ENCODE results near the gene DIS3L2. TPM values are rescaled to one million over a fixed set of nuclear protein-coding genes. Genes with fewer than 3 reads are reported as not detected.

DIS3L2 gene
- polyA plus RNA-seq, 3 donors = 31.3 to 35.4 (median 33.2) TPM

- DNase-seq (ENCODE audit: low read depth in 3 of 3, low spot score in 2 of 3) = no peak
Measured at GRCh38 chr2:232043966-232044365, 82.5 kb downstream of the DIS3L2 start.

GRCh38 chr2:232049350-232049749 is 87.8 kb downstream of the DIS3L2 start:
- DNase-seq (ENCODE audit: low read depth in 3 of 3, low spot score in 2 of 3) = no peak

GRCh38 chr2:232052591-232052990 is 91.1 kb downstream of the DIS3L2 start:
- no peak for DNase-seq (ENCODE audit: low read depth in 3 of 3, low spot score in 2 of 3)

GRCh38 chr2:232053777-232054176 is 92.3 kb downstream of the DIS3L2 start:
- DNase-seq (ENCODE audit: low read depth in 3 of 3, low spot score in 2 of 3) = no peak

- DNase-seq (ENCODE audit: low read depth in 3 of 3, low spot score in 2 of 3) = no peak
Measured at GRCh38 chr2:232058063-232058877, 96.8 kb downstream of the DIS3L2 start.

GRCh38 chr2:232058931-232059330 is 97.4 kb downstream of the DIS3L2 start:
- no peak for DNase-seq (ENCODE audit: low read depth in 3 of 3, low spot score in 2 of 3)

GRCh38 chr2:232061265-232061664 is 99.8 kb downstream of the DIS3L2 start:
- DNase-seq (ENCODE audit: low read depth in 3 of 3, low spot score in 2 of 3) = no peak

- no peak for DNase-seq (ENCODE audit: low read depth in 3 of 3, low spot score in 2 of 3)
Measured at GRCh38 chr2:232073026-232073425, 111.5 kb downstream of the DIS3L2 start.

- no peak for DNase-seq (ENCODE audit: low read depth in 3 of 3, low spot score in 2 of 3)
Measured at GRCh38 chr2:232073699-232074098, 112.2 kb downstream of the DIS3L2 start.

- no peak for DNase-seq (ENCODE audit: low read depth in 3 of 3, low spot score in 2 of 3)
Measured at GRCh38 chr2:232075080-232075479, 113.6 kb downstream of the DIS3L2 start.

- DNase-seq (ENCODE audit: low read depth in 3 of 3, low spot score in 2 of 3) = no peak
Measured at GRCh38 chr2:232075859-232076258, 114.3 kb downstream of the DIS3L2 start.

- DNase-seq (ENCODE audit: low read depth in 3 of 3, low spot score in 2 of 3) = no peak
Measured at GRCh38 chr2:232076272-232076671, 114.8 kb downstream of the DIS3L2 start.

- no peak for DNase-seq (ENCODE audit: low read depth in 3 of 3, low spot score in 2 of 3)
Measured at GRCh38 chr2:232076736-232077135, 115.2 kb downstream of the DIS3L2 start.

GRCh38 chr2:232085164-232085563 is 123.7 kb downstream of the DIS3L2 start:
- DNase-seq (ENCODE audit: low read depth in 3 of 3, low spot score in 2 of 3) = no peak

- DNase-seq (ENCODE audit: low read depth in 3 of 3, low spot score in 2 of 3) = no peak
Measured at GRCh38 chr2:232085826-232086425, 124.4 kb downstream of the DIS3L2 start.

GRCh38 chr2:232088771-232089170 is 127.3 kb downstream of the DIS3L2 start:
- no peak for DNase-seq (ENCODE audit: low read depth in 3 of 3, low spot score in 2 of 3)

- DNase-seq (ENCODE audit: low read depth in 3 of 3, low spot score in 2 of 3) = no peak
Measured at GRCh38 chr2:232094201-232094600, 132.7 kb downstream of the DIS3L2 start.

- DNase-seq (ENCODE audit: low read depth in 3 of 3, low spot score in 2 of 3) = no peak
Measured at GRCh38 chr2:232094883-232095282, 133.4 kb downstream of the DIS3L2 start.

- no peak for DNase-seq (ENCODE audit: low read depth in 3 of 3, low spot score in 2 of 3)
Measured at GRCh38 chr2:232097260-232097659, 135.7 kb downstream of the DIS3L2 start.

- DNase-seq (ENCODE audit: low read depth in 3 of 3, low spot score in 2 of 3) = no peak
Measured at GRCh38 chr2:232097758-232098157, 136.2 kb downstream of the DIS3L2 start.

- no peak for DNase-seq (ENCODE audit: low read depth in 3 of 3, low spot score in 2 of 3)
Measured at GRCh38 chr2:232102380-232102779, 140.9 kb downstream of the DIS3L2 start.

GRCh38 chr2:232103140-232103737 is 141.7 kb downstream of the DIS3L2 start:
- DNase-seq (ENCODE audit: low read depth in 3 of 3, low spot score in 2 of 3) = no peak

Data from right renal cortex interstitium (tissue), 3 donors.